LNCAP (cell line): ENCODE data around the gene SCUBE2.

Experiments used
- CTCF ChIP-seq: fragments of 450-650 bp; IDR thresholded peaks from 2 replicates; pipeline ENCODE4 v1.5.1; 2017; ENCODE audit warnings: mild to moderate bottlenecking

SCUBE2 gene

GRCh38 chr11:9019861-9020260 is 71.5 kb downstream of the SCUBE2 start:
- no peak for TF ChIP-seq CTCF

- no peak for TF ChIP-seq CTCF
These were observed 73.6 kb downstream of the SCUBE2 start for GRCh38 chr11:9017773-9018172.

- no peak for TF ChIP-seq CTCF
These were observed 74.3 kb downstream of the SCUBE2 start for GRCh38 chr11:9016916-9017642.

GRCh38 chr11:9015677-9016076 is 75.7 kb downstream of the SCUBE2 start:
- peak; percentile 77 for TF ChIP-seq CTCF

GRCh38 chr11:9014826-9015225 is 76.6 kb downstream of the SCUBE2 start:
- TF ChIP-seq CTCF = no peak

- no peak for TF ChIP-seq CTCF
These were observed 78.0 kb downstream of the SCUBE2 start for GRCh38 chr11:9013373-9013772.

- TF ChIP-seq CTCF = no peak
These were observed 82.7 kb downstream of the SCUBE2 start for GRCh38 chr11:9008661-9009060.
